Naive thymus-derived CD4-positive, alpha-beta T cell (primary cell): Measurements from ENCODE around the gene LDLRAD4. TPM values are rescaled to one million over a fixed set of nuclear protein-coding genes. Genes with fewer than 3 reads are reported as not detected.
A peak's percentile ranks its signal among the peaks of the same experiment; 100 is the strongest.

ENCODE experiments used
- ATAC-seq: fragments of 150-1000 bp; cut with Tn5 transposase; 2 replicates; pipeline ENCODE4 v1.10.0; 2021; ENCODE audit warnings: mild to moderate bottlenecking, moderate library complexity
- CTCF ChIA-PET: fragments of 350-600 bp; sonication (Branson Sonifier 250); formaldehyde crosslinking; loops from one replicate; lab custom pipeline; 2021; ENCODE audit warnings: antibody characterized with exemption; lab: Charles Lee
- POLR2A ChIA-PET: fragments of 350-600 bp; sonication (Branson Sonifier 250); formaldehyde crosslinking; loops from one replicate; lab custom pipeline; 2021; ENCODE audit warnings: antibody characterized with exemption, inconsistent platforms; lab: Charles Lee
- DNase-seq, 9 donors: peaks; one replicate each; pipeline versions ENCODE4 v3.0.0 to v3.0.0-alpha.2; 2020 to 2022; ENCODE audit warnings: mixed read lengths in 1 of 9
- H3K27ac ChIP-seq: one replicate; pipeline ENCODE4 v1.7.0; 2013; ENCODE audit warnings: mild to moderate bottlenecking, low read depth, low read length, moderate library complexity
- H3K27me3 ChIP-seq, 2 donors: one replicate each; pipeline ENCODE4 v1.7.0; 2013; ENCODE audit warnings: low read length in 2 of 2, mild to moderate bottlenecking in 2 of 2, moderate library complexity in 2 of 2; ENCODE audit not compliant: control insufficient read depth in 2 of 2, insufficient read depth in 2 of 2
- H3K36me3 ChIP-seq, 3 experiments: 1 replicate in 2 of 3; 2 replicates in 1 of 3; pipeline ENCODE4 v1.7.0; 2013; ENCODE audit warnings: low read length in 3 of 3, mild to moderate bottlenecking in 3 of 3, moderate library complexity in 1 of 3; ENCODE audit not compliant: insufficient read depth in 3 of 3, control insufficient read depth in 2 of 3
- H3K4me1 ChIP-seq, 2 donors: one replicate each; pipeline ENCODE4 v1.7.0; 2013; ENCODE audit warnings: low read length in 2 of 2, mild to moderate bottlenecking in 2 of 2, moderate library complexity in 1 of 2; ENCODE audit not compliant: control insufficient read depth in 2 of 2, insufficient read depth in 2 of 2
- H3K4me3 ChIP-seq: 2 replicates; pipeline ENCODE4 v1.7.0; 2013; ENCODE audit warnings: mild to moderate bottlenecking, low read length
- H3K9me3 ChIP-seq, 3 experiments: 1 replicate in 2 of 3; 2 replicates in 1 of 3; pipeline ENCODE4 v1.7.0; 2013; ENCODE audit warnings: low read length in 3 of 3; ENCODE audit not compliant: control insufficient read depth in 2 of 3
- H3K27ac Mint-ChIP-seq, 9 donors: one replicate each; pipeline ENCODE4 v1.8.0; 2020 to 2022; ENCODE audit warnings: mixed read lengths in 9 of 9, mild to moderate bottlenecking in 8 of 9, moderate library complexity in 5 of 9, inconsistent platforms in 2 of 9
- H3K27me3 Mint-ChIP-seq, 5 donors: one replicate each; pipeline ENCODE4 v1.8.0; 2021 to 2022; ENCODE audit warnings: mixed read lengths in 5 of 5, mild to moderate bottlenecking in 1 of 5
- H3K36me3 Mint-ChIP-seq, 5 donors: one replicate each; pipeline ENCODE4 v1.8.0; 2020 to 2022; ENCODE audit warnings: mixed read lengths in 5 of 5, mild to moderate bottlenecking in 3 of 5, inconsistent platforms in 1 of 5
- H3K4me1 Mint-ChIP-seq, 7 donors: one replicate each; pipeline ENCODE4 v1.8.0; 2020 to 2022; ENCODE audit warnings: mixed read lengths in 7 of 7, mild to moderate bottlenecking in 3 of 7, inconsistent platforms in 1 of 7
- H3K4me3 Mint-ChIP-seq, 10 donors: one replicate each; pipeline ENCODE4 v1.8.0; 2020 to 2022; ENCODE audit warnings: mild to moderate bottlenecking in 10 of 10, mixed read lengths in 10 of 10, moderate library complexity in 6 of 10, inconsistent platforms in 2 of 10
- H3K9me3 Mint-ChIP-seq, 11 donors: one replicate each; pipeline ENCODE4 v1.8.0; 2020 to 2022; ENCODE audit warnings: mixed read lengths in 11 of 11, mild to moderate bottlenecking in 4 of 11, inconsistent platforms in 1 of 11, moderate library complexity in 1 of 11
- intact Hi-C, 2 donors: fragments of 100-400 bp; cut with micrococcal nuclease; formaldehyde crosslinking; loops; one replicate each; pipeline ENCODE4 v1.15.1; 2023
- polyA plus RNA-seq, 2 donors: library from polyadenylated mRNA; unstranded; fragments of 300-500 nt; fragmentation: Illumina TruSeq; gene quantifications; one replicate each; pipeline ENCODE4 v1.2.3, GENCODE V29; 2021
- total RNA-seq, 6 experiments: library from RNA in 5 of 6; stranded (reverse) in 5 of 6; gene quantifications; 1 replicate in 5 of 6; 2 replicates in 1 of 6; pipeline ENCODE4 v1.2.3 and lab custom pipeline; 2021 to 2026

LDLRAD4 gene
- total and polyA plus RNA-seq, 7 experiments from 2014 or later: 13.0 to 84.3 (median 53.7) TPM

DNA sequence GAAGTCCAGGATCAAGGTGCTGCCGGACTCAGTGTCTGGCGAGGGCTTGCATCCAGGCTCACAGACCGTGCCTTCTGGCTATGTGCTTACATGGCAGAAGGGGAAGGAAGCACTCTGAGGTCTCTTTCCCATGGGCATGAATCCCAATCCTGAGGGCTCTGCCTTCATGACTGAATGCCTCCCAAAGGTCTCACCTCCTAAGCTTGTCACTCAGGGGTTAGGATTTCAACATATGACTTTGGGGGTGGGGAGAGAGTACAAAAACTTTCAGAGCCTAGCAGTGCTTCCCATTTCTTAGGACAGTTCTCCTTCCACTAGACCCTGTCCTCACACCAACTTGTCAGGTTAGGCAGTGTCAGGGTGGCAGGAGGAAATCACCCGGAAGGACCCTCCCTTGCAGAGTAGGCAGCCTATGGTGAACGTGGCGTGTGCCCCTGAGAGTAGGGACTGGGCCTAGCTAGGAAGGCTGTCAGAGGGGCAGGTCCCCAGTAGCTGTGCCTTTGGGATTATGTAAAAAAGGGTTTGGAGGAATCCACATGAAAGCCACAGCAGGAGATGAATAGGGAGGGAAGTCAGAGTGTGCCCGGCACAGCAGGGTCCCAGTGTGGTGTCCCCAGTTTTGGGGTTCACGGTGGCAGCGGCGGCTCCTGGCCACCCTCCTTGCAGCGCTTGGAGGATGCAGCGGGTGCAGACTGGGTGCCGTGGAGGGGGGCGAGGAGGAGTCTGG is 233.3 kb downstream of the LDLRAD4 start:
- H3K27me3 ChIP-seq: no peaks in the 10 kb centered on the region
- CTCF ChIA-PET: no interaction called here
- Mint-ChIP-seq H3K9me3 (no peaks in the 10 kb centered on the region), H3K4me1 (peaks cover 39 to 73% (median 56%) of the 10 kb centered on the region in 7 donors), H3K27ac (peak overlapping the region in 1 of 9 donors; percentile 41), H3K27me3 (no peaks in the 10 kb centered on the region), H3K4me3 (peak overlapping the region in 1 of 10 donors; percentile 25), H3K36me3 (no peaks in the 10 kb centered on the region)
- no peak overlapping the region for H3K4me3 ChIP-seq
- peaks cover 10 to 12% of the 10 kb centered on the region in 2 donors for H3K4me1 ChIP-seq
- ATAC-seq (peak; percentile 42), DNase-seq (no peak)
- H3K36me3 ChIP-seq: no peaks in the 10 kb centered on the region
- no peak overlapping the region for H3K27ac ChIP-seq
- intact Hi-C loops: no loop called here
- POLR2A ChIA-PET: interaction anchor here (1.2 kb wide), 1 partner anchor 12 kb away, joined by 3 read pairs; no protein-coding TSS in a partner anchor
- no peaks in the 10 kb centered on the region for H3K9me3 ChIP-seq

DNA sequence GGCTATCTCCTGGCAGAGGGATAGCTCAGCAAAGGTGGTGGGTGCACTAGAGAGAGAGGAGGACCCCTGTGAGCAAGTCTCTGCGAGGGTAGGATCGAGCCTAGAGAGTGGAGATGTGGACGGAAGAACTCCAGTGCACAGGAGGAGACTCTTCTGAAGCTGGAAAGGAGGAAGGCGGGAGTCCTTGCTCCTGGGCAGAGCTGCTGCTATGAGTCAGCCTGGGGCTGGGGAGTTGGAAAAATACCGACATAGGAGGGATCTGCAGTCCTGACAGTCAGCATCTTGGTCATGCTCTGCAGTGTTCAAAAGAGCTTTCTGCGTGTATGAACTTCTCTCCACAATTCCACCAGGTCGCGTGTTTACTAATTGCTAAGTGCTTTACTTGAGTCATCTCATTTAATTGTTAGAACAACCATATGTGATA is 233.8 kb downstream of the LDLRAD4 start:
- no peak overlapping the region for H3K4me3 ChIP-seq
- H3K27me3 ChIP-seq: no peaks in the 10 kb centered on the region
- ATAC-seq (no peak), DNase-seq (no peak)
- H3K4me3 Mint-ChIP-seq: no peak overlapping the region
- CTCF ChIA-PET: no interaction called here
- H3K27ac Mint-ChIP-seq: no peak overlapping the region
- POLR2A ChIA-PET: interaction anchor here (1.2 kb wide), 1 partner anchor 12 kb away, joined by 3 read pairs; no protein-coding TSS in a partner anchor
- H3K4me1 ChIP-seq: peaks cover 12% of the 10 kb centered on the region in 2 donors
- no peaks in the 10 kb centered on the region for H3K9me3 ChIP-seq
- intact Hi-C loops: no loop called here
- peaks cover 0 to 4% (median 0%) of the 10 kb centered on the region in 5 donors for H3K36me3 Mint-ChIP-seq
- H3K27ac ChIP-seq: no peak overlapping the region
- peaks cover 42 to 77% (median 61%) of the 10 kb centered on the region in 7 donors for H3K4me1 Mint-ChIP-seq
- no peaks in the 10 kb centered on the region for H3K9me3 Mint-ChIP-seq
- no peaks in the 10 kb centered on the region for H3K27me3 Mint-ChIP-seq
- H3K36me3 ChIP-seq: no peaks in the 10 kb centered on the region

DNA sequence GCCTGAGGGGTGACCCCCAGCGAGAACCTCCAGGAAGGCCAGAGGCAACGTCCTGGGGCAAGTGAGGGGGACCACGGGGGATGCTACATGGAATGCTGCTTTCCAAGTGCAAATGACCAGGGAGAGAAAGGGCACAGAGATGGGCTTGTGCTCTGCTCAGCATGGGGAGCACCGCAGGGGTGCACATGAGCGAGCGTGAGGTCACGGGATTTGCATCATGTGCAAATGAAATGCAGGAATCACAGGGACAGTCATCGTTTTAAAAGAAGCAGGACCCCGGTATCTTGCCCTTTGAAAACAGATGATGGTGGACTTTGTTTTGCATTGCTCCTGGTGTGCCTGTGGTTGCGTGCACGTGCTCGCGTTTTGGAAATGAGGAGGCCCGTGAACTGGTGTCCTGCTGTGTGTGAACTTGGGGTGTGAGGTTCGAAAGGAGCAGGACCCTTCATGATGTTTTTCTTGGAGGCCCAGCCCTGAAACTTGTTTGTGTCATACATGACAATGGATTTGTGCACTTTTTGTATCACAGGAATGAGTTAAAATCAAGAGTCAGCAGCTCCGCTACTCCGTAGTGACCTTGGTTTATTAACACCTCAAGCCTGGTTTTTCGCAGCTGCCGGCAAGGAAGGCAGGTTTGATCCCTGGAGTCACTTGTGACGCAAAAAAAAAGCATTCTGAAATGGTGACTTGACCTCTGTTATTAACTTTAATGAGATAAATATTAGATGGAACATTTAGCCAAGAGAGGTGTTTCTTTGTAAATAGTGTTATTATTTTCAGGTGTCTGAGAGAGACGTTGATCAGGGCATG is 234.5 kb downstream of the LDLRAD4 start:
- peaks cover 0 to 4% (median 0%) of the 10 kb centered on the region in 11 donors for H3K9me3 Mint-ChIP-seq
- no peaks in the 10 kb centered on the region for H3K27me3 ChIP-seq
- peaks cover 0 to 10% (median 3%) of the 10 kb centered on the region in 5 donors for H3K36me3 Mint-ChIP-seq
- CTCF ChIA-PET: no interaction called here
- H3K4me3 ChIP-seq: no peak overlapping the region
- intact Hi-C loops: no loop called here
- no peaks in the 10 kb centered on the region for H3K27me3 Mint-ChIP-seq
- H3K4me1 Mint-ChIP-seq: peaks cover 38 to 78% (median 65%) of the 10 kb centered on the region in 7 donors
- DNase-seq (no peak), ATAC-seq (no peak)
- POLR2A ChIA-PET: interaction anchor here (0.7 to 1.2 kb wide), 2 partner anchors 11 to 12 kb away, joined by 3 read pairs; no protein-coding TSS in a partner anchor
- H3K4me1 ChIP-seq: peaks cover 12% of the 10 kb centered on the region in 2 donors
- no peak overlapping the region for H3K27ac Mint-ChIP-seq
- H3K27ac ChIP-seq: no peak overlapping the region
- no peaks in the 10 kb centered on the region for H3K36me3 ChIP-seq
- no peaks in the 10 kb centered on the region for H3K9me3 ChIP-seq
- no peak overlapping the region for H3K4me3 Mint-ChIP-seq

DNA sequence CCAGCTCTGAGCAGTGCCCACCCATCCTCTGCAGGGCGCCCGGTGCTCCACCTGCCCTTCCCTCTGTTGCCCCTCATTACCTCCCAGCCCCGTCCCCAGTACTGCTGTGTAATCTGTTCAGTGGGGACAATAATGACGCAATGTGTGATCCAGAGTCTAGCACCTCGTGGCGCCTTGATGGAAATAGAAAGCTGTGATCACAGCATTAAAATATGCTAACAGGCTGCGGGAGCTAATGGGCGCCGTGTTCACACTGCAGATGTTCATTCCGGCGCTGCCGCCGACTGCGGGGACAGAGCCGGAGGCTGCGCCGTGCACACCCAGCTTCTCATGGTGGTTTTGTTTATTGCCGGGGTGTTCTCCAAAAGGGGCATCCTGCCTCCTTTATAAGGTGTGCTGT is 235.2 kb downstream of the LDLRAD4 start:
- ChIA-PET CTCF (interaction anchor here (1.3 kb wide), 1 partner anchor 233 kb away, joined by 3 read pairs; no protein-coding TSS in a partner anchor), POLR2A (no interaction called here)
- Mint-ChIP-seq H3K27ac (no peak overlapping the region), H3K9me3 (peaks cover 0 to 6% (median 0%) of the 10 kb centered on the region in 11 donors), H3K4me3 (peak overlapping the region in 1 of 10 donors; percentile 14), H3K4me1 (peaks cover 38 to 78% (median 68%) of the 10 kb centered on the region in 7 donors), H3K27me3 (no peaks in the 10 kb centered on the region), H3K36me3 (peaks cover 0 to 16% (median 3%) of the 10 kb centered on the region in 5 donors)
- ATAC-seq (no peak), DNase-seq (no peak)
- intact Hi-C loops: no loop called here
- Histone ChIP-seq H3K36me3 (no peaks in the 10 kb centered on the region), H3K9me3 (no peaks in the 10 kb centered on the region), H3K4me3 (no peak overlapping the region), H3K27ac (no peak overlapping the region), H3K27me3 (no peaks in the 10 kb centered on the region), H3K4me1 (peaks cover 12% of the 10 kb centered on the region in 2 donors)

GRCh38 chr18:13454363-13455150 is 236.0 kb downstream of the LDLRAD4 start:
- CTCF ChIA-PET: interaction anchor here (1.3 kb wide), 1 partner anchor 234 kb away, joined by 3 read pairs; no protein-coding TSS in a partner anchor
- POLR2A ChIA-PET: no interaction called here
- Histone ChIP-seq H3K4me3 (no peak overlapping the region), H3K9me3 (no peaks in the 10 kb centered on the region), H3K36me3 (no peaks in the 10 kb centered on the region), H3K27ac (no peak overlapping the region), H3K27me3 (no peaks in the 10 kb centered on the region), H3K4me1 (peaks cover 12% of the 10 kb centered on the region in 2 donors)
- peak overlapping the region in 2 of 10 donors; percentile 11 to 17 for H3K4me3 Mint-ChIP-seq
- intact Hi-C loops: no loop called here
- H3K4me1 Mint-ChIP-seq: peaks cover 38 to 78% (median 67%) of the 10 kb centered on the region in 7 donors
- no peaks in the 10 kb centered on the region for H3K27me3 Mint-ChIP-seq
- DNase-seq (no peak), ATAC-seq (no peak)
- H3K36me3 Mint-ChIP-seq: peaks cover 0 to 18% (median 3%) of the 10 kb centered on the region in 5 donors
- peak overlapping the region in 4 of 9 donors; percentile 15 to 79 (median 38) for H3K27ac Mint-ChIP-seq
- H3K9me3 Mint-ChIP-seq: peaks cover 0 to 6% (median 0%) of the 10 kb centered on the region in 11 donors

- ChIA-PET POLR2A (interaction anchor here (0.5 to 1.4 kb wide), 3 partner anchors 9 to 82 kb away, joined by 3 read pairs; no protein-coding TSS in a partner anchor), CTCF (no interaction called here)
- Mint-ChIP-seq H3K36me3 (peaks cover 0 to 21% (median 3%) of the 10 kb centered on the region in 5 donors), H3K27ac (peak overlapping the region in 4 of 9 donors; percentile 26 to 54 (median 35)), H3K4me1 (peaks cover 35 to 70% (median 58%) of the 10 kb centered on the region in 7 donors), H3K9me3 (peaks cover 0 to 6% (median 0%) of the 10 kb centered on the region in 11 donors), H3K4me3 (peak overlapping the region in 9 of 10 donors; percentile 23 to 84 (median 60)), H3K27me3 (no peaks in the 10 kb centered on the region)
- H3K9me3 ChIP-seq: no peaks in the 10 kb centered on the region
- H3K36me3 ChIP-seq: no peaks in the 10 kb centered on the region
- no peaks in the 10 kb centered on the region for H3K27me3 ChIP-seq
- H3K4me1 ChIP-seq: peaks cover 12% of the 10 kb centered on the region in 2 donors
- intact Hi-C loops: no loop called here
- ATAC-seq (no peak), DNase-seq (no peak)
- H3K4me3 ChIP-seq: no peak overlapping the region
- no peak overlapping the region for H3K27ac ChIP-seq
Measured at GRCh38 chr18:13455471-13455870, 236.9 kb downstream of the LDLRAD4 start.
